Measurements from ENCODE around the gene SDF4.

Gene SDF4

GRCh38 chr1:1182491-1183220 is 49.1 kb downstream of the SDF4 start:
- H3K27ac ChIP-seq, result no peak overlapping the region

GRCh38 chr1:1181938-1182410 is 49.8 kb downstream of the SDF4 start:
- H3K27ac ChIP-seq, result no peak overlapping the region
- no peak for TF ChIP-seq ZFX (IDR thresholded peaks at IDR 0.05; ENCODE audit: borderline replicate concordance)
- TF ChIP-seq CTCF (IDR thresholded peaks at IDR 0.05), result no peak

More at GRCh38 chr1:1182491-1183220, 49.1 kb downstream of the SDF4 start:
- TF ChIP-seq ZFX (IDR thresholded peaks at IDR 0.05; ENCODE audit: borderline replicate concordance), result no peak
- TF ChIP-seq CTCF (IDR thresholded peaks at IDR 0.05), result no peak

- H3K27ac ChIP-seq, result no peak overlapping the region
- no peak for TF ChIP-seq CTCF (IDR thresholded peaks at IDR 0.05)
- no peak for TF ChIP-seq ZFX (IDR thresholded peaks at IDR 0.05; ENCODE audit: borderline replicate concordance)
Measured at GRCh38 chr1:1181129-1181937, 50.5 kb downstream of the SDF4 start.

DNA sequence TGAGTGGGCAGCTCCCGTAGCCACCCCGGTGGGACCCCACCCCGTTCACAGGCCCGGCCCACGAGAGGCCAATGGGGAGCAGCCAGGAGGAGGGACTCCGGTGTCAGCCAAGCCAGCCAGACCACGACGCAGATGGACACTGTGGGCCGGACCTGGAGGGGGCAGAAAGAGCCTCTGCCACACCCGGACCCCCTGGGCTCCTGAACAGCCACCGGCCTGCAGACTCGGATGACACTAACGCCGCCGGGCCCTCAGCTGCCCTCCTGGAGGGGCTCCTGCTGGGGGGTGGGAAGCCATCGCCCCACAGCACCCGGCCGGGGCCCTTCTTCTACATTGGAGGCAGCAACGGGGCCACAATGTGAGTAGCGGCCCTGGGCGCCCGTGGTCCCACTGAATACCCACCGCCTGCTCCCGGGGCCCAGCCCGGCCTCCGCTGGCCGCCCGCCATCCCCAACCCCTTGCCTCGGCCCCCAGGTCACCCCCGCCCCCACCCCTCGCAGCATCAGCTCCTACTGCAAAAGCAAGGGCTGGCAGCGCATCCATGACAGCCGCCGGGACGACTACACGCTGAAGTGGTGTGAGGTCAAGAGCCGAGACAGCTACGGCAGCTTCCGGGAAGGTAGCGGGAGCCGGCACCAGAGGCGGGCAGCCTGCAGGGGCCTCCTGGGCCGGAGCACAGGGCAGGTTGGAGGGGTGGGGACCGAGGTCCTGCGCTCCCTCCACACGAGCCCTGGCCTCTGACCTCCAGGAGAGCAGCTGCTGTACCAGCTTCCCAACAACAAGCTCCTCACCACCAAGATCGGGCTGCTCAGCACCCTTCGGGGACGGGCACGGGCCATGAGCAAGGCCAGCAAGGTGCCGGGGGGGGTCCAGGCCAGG is 51.6 kb downstream of the SDF4 start:
- no peak for TF ChIP-seq CTCF (IDR thresholded peaks at IDR 0.05)
- no peak for TF ChIP-seq ZFX (IDR thresholded peaks at IDR 0.05; ENCODE audit: borderline replicate concordance)
- no peak overlapping the region for H3K27ac ChIP-seq

GRCh38 chr1:1179346-1179982 is 52.3 kb downstream of the SDF4 start:
- H3K27ac ChIP-seq, result no peak overlapping the region
- no peak for TF ChIP-seq ZFX (IDR thresholded peaks at IDR 0.05; ENCODE audit: borderline replicate concordance)

- no peak overlapping the region for H3K27ac ChIP-seq
- no peak for TF ChIP-seq ZFX (IDR thresholded peaks at IDR 0.05; ENCODE audit: borderline replicate concordance)
- TF ChIP-seq CTCF (IDR thresholded peaks at IDR 0.05), result no peak
Measured at GRCh38 chr1:1178794-1179331, 52.9 kb downstream of the SDF4 start.

Data from 22Rv1 (cell line).